ENCODE results near the gene CD22.

Gene CD22

GRCh38 chr19:35314031-35314430 is 15.0 kb upstream of the CD22 start:
- DNase-seq (ENCODE audit: low spot score): no peak

- DNase-seq (ENCODE audit: low spot score): no peak
Measured at GRCh38 chr19:35314858-35315470, 14.0 kb upstream of the CD22 start.

GRCh38 chr19:35315883-35316282 is 13.1 kb upstream of the CD22 start:
- DNase-seq (ENCODE audit: low spot score): no peak

- DNase-seq (ENCODE audit: low spot score): no peak
Measured at GRCh38 chr19:35316560-35316959, 12.4 kb upstream of the CD22 start.

- no peak for DNase-seq (ENCODE audit: low spot score)
Measured at GRCh38 chr19:35317464-35318043, 11.4 kb upstream of the CD22 start.

GRCh38 chr19:35318679-35319448 is 10.1 kb upstream of the CD22 start:
- DNase-seq (ENCODE audit: low spot score): peak; percentile 81

- no peak for DNase-seq (ENCODE audit: low spot score)
Measured at GRCh38 chr19:35320065-35320713, 8.8 kb upstream of the CD22 start.

- no peak for DNase-seq (ENCODE audit: low spot score)
Measured at GRCh38 chr19:35321291-35321690, 7.7 kb upstream of the CD22 start.

- no peak for DNase-seq (ENCODE audit: low spot score)
Measured at GRCh38 chr19:35322014-35322413, 7.0 kb upstream of the CD22 start.

- DNase-seq (ENCODE audit: low spot score): no peak
Measured at GRCh38 chr19:35327642-35328041, 1.3 kb upstream of the CD22 start.

GRCh38 chr19:35329323-35329722 is 336 bp downstream of the CD22 start:
- DNase-seq (ENCODE audit: low spot score): no peak

GRCh38 chr19:35330475-35330874 is 1.5 kb downstream of the CD22 start:
- DNase-seq (ENCODE audit: low spot score): no peak

- no peak for DNase-seq (ENCODE audit: low spot score)
Measured at GRCh38 chr19:35331551-35332214, 2.7 kb downstream of the CD22 start.

- DNase-seq (ENCODE audit: low spot score): no peak
Measured at GRCh38 chr19:35332817-35333216, 3.8 kb downstream of the CD22 start.

GRCh38 chr19:35334144-35334753 is 5.3 kb downstream of the CD22 start:
- no peak for DNase-seq (ENCODE audit: low spot score)

GRCh38 chr19:35336166-35336955 is 7.4 kb downstream of the CD22 start:
- DNase-seq (ENCODE audit: low spot score): no peak

- DNase-seq (ENCODE audit: low spot score): no peak
Measured at GRCh38 chr19:35337097-35337983, 8.4 kb downstream of the CD22 start.

- DNase-seq (ENCODE audit: low spot score): no peak
Measured at GRCh38 chr19:35337984-35338296, 9.0 kb downstream of the CD22 start.

- no peak for DNase-seq (ENCODE audit: low spot score)
Measured at GRCh38 chr19:35340431-35340830, 11.4 kb downstream of the CD22 start.

- DNase-seq (ENCODE audit: low spot score): no peak
Measured at GRCh38 chr19:35341006-35341405, 12.0 kb downstream of the CD22 start.

All from LoVo (cell line).